ENCODE results near the gene TUB. TPM values are rescaled to one million over a fixed set of nuclear protein-coding genes. Genes with fewer than 3 reads are reported as not detected.

TUB gene
- total RNA-seq, 2 donors from 2014 or later = 2.9 to 8.6 TPM

GRCh38 chr11:8092587-8093424 is 11.8 kb downstream of the TUB start:
- TF ChIP-seq CTCF (IDR thresholded peaks at IDR 0.05) = peak in 6 of 7 experiments; percentile 45 to 73 (median 63)
- TF ChIP-seq POLR2A (IDR thresholded peaks at IDR 0.05) = no peak
- H3K4me3 ChIP-seq = no peak overlapping the region
- intact Hi-C loops (cut with DNase I) = loop anchor here (5.0 kb wide), 1 partner anchor 56 kb away; no protein-coding TSS in a partner anchor
- H3K9me3 ChIP-seq = no peaks in the 10 kb centered on the region
- H3K4me1 ChIP-seq = no peaks in the 10 kb centered on the region
- H3K27me3 ChIP-seq = no peaks in the 10 kb centered on the region
- no peaks in the 10 kb centered on the region for H3K36me3 ChIP-seq (replicated peaks in 1 of 2; ENCODE audit: insufficient read depth in 1 of 2, low read depth in 2 of 2)
- 34 to 40% methylated on average over 11 of the region's 11 CpGs for WGBS, 2 donors
- peak; percentile 69 to 81 (median 78) for DNase-seq
- peak; percentile 73 for ATAC-seq
- no peak overlapping the region for H3K27ac ChIP-seq

- no peak for ATAC-seq
- no peaks in the 10 kb centered on the region for H3K9me3 ChIP-seq
- H3K4me1 ChIP-seq = no peaks in the 10 kb centered on the region
- intact Hi-C loops (cut with DNase I) = loop anchor here (5.0 kb wide), 1 partner anchor 57 kb away; no protein-coding TSS in a partner anchor
- no peak overlapping the region for H3K27ac ChIP-seq
- WGBS, 2 donors = 76 to 86% methylated on average over 8 to 9 of the region's 9 CpGs
- H3K27me3 ChIP-seq = no peaks in the 10 kb centered on the region
- peak in 1 of 4 donors; percentile 8 for DNase-seq
- TF ChIP-seq CTCF (IDR thresholded peaks at IDR 0.05) = no peak
- no peak overlapping the region for H3K4me3 ChIP-seq
- H3K36me3 ChIP-seq (replicated peaks in 1 of 2; ENCODE audit: insufficient read depth in 1 of 2, low read depth in 2 of 2) = no peaks in the 10 kb centered on the region
These were observed 13.0 kb downstream of the TUB start for GRCh38 chr11:8093931-8094575.

- DNase-seq (peak in 1 of 4 donors; percentile 9), ATAC-seq (no peak)
- intact Hi-C loops (cut with DNase I) = loop anchor here (5.0 kb wide), 2 partner anchors 57 to 87 kb away; no protein-coding TSS in a partner anchor
These were observed 13.6 kb downstream of the TUB start for GRCh38 chr11:8094656-8095055.

GRCh38 chr11:8095371-8095770 is 14.4 kb downstream of the TUB start:
- TF ChIP-seq CTCF (IDR thresholded peaks at IDR 0.05) = no peak
- no peak for TF ChIP-seq POLR2A (IDR thresholded peaks at IDR 0.05)
- no peaks in the 10 kb centered on the region for H3K27me3 ChIP-seq
- DNase-seq = peak in 1 of 4 donors; percentile 5
- no peak overlapping the region for H3K27ac ChIP-seq
- no peak for ATAC-seq
- intact Hi-C loops (cut with DNase I) = loop anchor here (5.0 kb wide), 1 partner anchor 88 kb away; no protein-coding TSS in a partner anchor
- no peaks in the 10 kb centered on the region for H3K9me3 ChIP-seq
- 52 to 76% methylated on average over 7 to 12 of the region's 12 CpGs for WGBS, 2 donors
- H3K36me3 ChIP-seq (replicated peaks in 1 of 2; ENCODE audit: insufficient read depth in 1 of 2, low read depth in 2 of 2) = no peaks in the 10 kb centered on the region
- H3K4me3 ChIP-seq = no peak overlapping the region
- H3K4me1 ChIP-seq = no peaks in the 10 kb centered on the region

More at GRCh38 chr11:8094656-8095055, 13.6 kb downstream of the TUB start:
- no peaks in the 10 kb centered on the region for H3K27me3 ChIP-seq
- TF ChIP-seq POLR2A (IDR thresholded peaks at IDR 0.05) (no peak), CTCF (IDR thresholded peaks at IDR 0.05) (no peak)
- no peaks in the 10 kb centered on the region for H3K4me1 ChIP-seq
- H3K27ac ChIP-seq = no peak overlapping the region
- H3K4me3 ChIP-seq = no peak overlapping the region
- 77 to 84% methylated on average over 8 to 11 of the region's 11 CpGs for WGBS, 2 donors
- no peaks in the 10 kb centered on the region for H3K36me3 ChIP-seq (replicated peaks in 1 of 2; ENCODE audit: insufficient read depth in 1 of 2, low read depth in 2 of 2)
- H3K9me3 ChIP-seq = no peaks in the 10 kb centered on the region

Measured in body of pancreas (tissue), 4 donors.